ENCODE measurements around the gene LEP.

Gene LEP

GRCh38 chr7:128240696-128241386 is at the start of gene LEP:
TSS of gene LEP (plus strand) at chr7:128241278. CDS start at chr7:128252019, 10,741 bp downstream.
- Mint-ChIP-seq H3K9me3 (ENCODE audit: low read depth) (peaks cover 6% of the 10 kb centered on the region), H3K27me3 (peaks cover 15% of the 10 kb centered on the region), H3K27ac (no peak within 1 kb of the TSS), H3K4me1 (ENCODE audit: low read depth) (peaks cover 14% of the 10 kb centered on the region), H3K4me3 (no peak within 1 kb of the TSS), H3K36me3 (peaks cover 4% of the 10 kb centered on the region)

GRCh38 chr7:128192497-128193142 is 48.5 kb upstream of the LEP start:
- Mint-ChIP-seq H3K4me3 (no peak overlapping the region), H3K27ac (no peak overlapping the region), H3K36me3 (no peaks in the 10 kb centered on the region), H3K9me3 (ENCODE audit: low read depth) (peaks cover 21% of the 10 kb centered on the region), H3K27me3 (peaks cover 14% of the 10 kb centered on the region), H3K4me1 (ENCODE audit: low read depth) (no peaks in the 10 kb centered on the region)

GRCh38 chr7:128194533-128195282 is 46.4 kb upstream of the LEP start:
- H3K4me1 Mint-ChIP-seq (ENCODE audit: low read depth) = no peaks in the 10 kb centered on the region
- H3K4me3 Mint-ChIP-seq = no peak overlapping the region
- no peaks in the 10 kb centered on the region for H3K36me3 Mint-ChIP-seq
- peaks cover 13% of the 10 kb centered on the region for H3K27me3 Mint-ChIP-seq
- H3K27ac Mint-ChIP-seq = no peak overlapping the region
- peaks cover 21% of the 10 kb centered on the region for H3K9me3 Mint-ChIP-seq (ENCODE audit: low read depth)

GRCh38 chr7:128197589-128197988 is 43.5 kb upstream of the LEP start:
- peaks cover 21% of the 10 kb centered on the region for H3K9me3 Mint-ChIP-seq (ENCODE audit: low read depth)
- H3K36me3 Mint-ChIP-seq = peaks cover 2% of the 10 kb centered on the region
- peaks cover 15% of the 10 kb centered on the region for H3K27me3 Mint-ChIP-seq
- H3K4me1 Mint-ChIP-seq (ENCODE audit: low read depth) = peaks cover 16% of the 10 kb centered on the region
- no peak overlapping the region for H3K4me3 Mint-ChIP-seq
- H3K27ac Mint-ChIP-seq = no peak overlapping the region

DNA sequence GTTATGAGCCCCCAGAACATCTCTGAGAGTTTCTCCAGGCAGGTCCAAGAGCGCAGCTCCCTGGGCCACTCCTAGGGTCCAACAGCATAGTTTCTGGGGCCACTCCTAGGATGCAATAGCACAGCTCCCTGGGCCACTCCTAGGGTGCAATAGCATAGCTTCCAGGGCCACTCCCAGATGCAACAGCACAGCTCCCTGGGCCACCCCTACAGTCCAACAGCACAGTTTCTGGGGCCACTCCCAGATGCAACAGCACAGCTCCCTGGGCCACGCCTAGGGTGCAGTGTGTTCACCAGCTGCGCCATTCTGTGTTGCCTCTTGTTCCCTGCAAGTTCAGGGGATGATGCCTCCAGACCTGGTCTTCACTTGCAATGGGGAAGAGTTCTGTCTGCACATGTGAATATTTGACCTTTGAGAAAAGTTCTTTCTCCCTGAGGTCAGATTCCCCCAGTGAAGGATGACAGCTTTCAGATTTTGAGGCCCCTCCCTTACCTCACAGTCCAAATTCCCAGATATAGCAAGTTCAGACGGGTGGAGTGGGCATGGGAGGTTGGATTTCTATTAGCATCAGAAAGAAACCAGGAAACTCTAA is 43.0 kb upstream of the LEP start:
- Mint-ChIP-seq H3K9me3 (ENCODE audit: low read depth) (peaks cover 21% of the 10 kb centered on the region), H3K27me3 (peaks cover 19% of the 10 kb centered on the region), H3K27ac (no peak overlapping the region), H3K4me3 (no peak overlapping the region), H3K4me1 (ENCODE audit: low read depth) (peaks cover 16% of the 10 kb centered on the region), H3K36me3 (peaks cover 2% of the 10 kb centered on the region)

GRCh38 chr7:128200376-128200775 is 40.7 kb upstream of the LEP start:
- Mint-ChIP-seq H3K36me3 (peaks cover 2% of the 10 kb centered on the region), H3K9me3 (ENCODE audit: low read depth) (peaks cover 7% of the 10 kb centered on the region), H3K27ac (no peak overlapping the region), H3K4me3 (peak overlapping the region; percentile 80), H3K27me3 (peaks cover 22% of the 10 kb centered on the region), H3K4me1 (ENCODE audit: low read depth) (peaks cover 16% of the 10 kb centered on the region)

DNA sequence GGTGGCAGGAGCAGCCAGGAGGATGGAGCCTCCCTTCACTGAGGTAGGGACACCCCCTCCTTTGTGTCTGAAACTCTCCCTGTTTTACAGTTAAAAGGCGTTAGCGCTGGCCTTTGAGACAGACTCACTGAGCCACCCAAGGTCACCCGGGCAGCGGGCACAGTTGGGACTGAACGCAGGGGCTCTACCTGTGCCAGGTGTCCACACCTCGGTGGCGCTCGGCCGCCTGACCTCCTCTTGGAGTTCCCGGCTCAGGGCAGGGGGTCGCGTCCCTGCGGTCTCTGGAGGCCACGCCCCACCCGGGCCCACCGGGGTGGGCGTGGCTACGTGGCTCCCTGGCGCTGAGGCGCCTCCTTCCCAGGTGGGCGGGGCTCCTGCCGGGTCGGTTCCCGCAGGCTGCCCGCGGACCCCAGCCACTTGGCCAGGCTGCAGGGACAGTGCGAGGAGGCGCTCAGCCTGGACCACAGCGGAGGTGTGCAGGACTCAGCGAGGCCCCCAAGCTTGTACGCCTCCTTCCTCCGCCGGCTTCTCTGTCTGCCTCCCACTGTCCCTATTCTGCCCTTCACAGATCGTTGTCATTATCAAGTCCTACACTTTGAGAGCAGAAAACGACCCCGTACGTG is 39.9 kb upstream of the LEP start:
- peaks cover 16% of the 10 kb centered on the region for H3K4me1 Mint-ChIP-seq (ENCODE audit: low read depth)
- H3K27me3 Mint-ChIP-seq = peaks cover 22% of the 10 kb centered on the region
- H3K4me3 Mint-ChIP-seq = peak overlapping the region; percentile 87
- no peak overlapping the region for H3K27ac Mint-ChIP-seq
- peaks cover 3% of the 10 kb centered on the region for H3K9me3 Mint-ChIP-seq (ENCODE audit: low read depth)
- H3K36me3 Mint-ChIP-seq = peaks cover 2% of the 10 kb centered on the region

GRCh38 chr7:128201690-128202085 is 39.4 kb upstream of the LEP start:
- Mint-ChIP-seq H3K4me1 (ENCODE audit: low read depth) (peaks cover 16% of the 10 kb centered on the region), H3K9me3 (ENCODE audit: low read depth) (no peaks in the 10 kb centered on the region), H3K27ac (no peak overlapping the region), H3K36me3 (peaks cover 2% of the 10 kb centered on the region), H3K27me3 (peaks cover 22% of the 10 kb centered on the region), H3K4me3 (peak overlapping the region; percentile 87)

GRCh38 chr7:128202287-128202957 is 38.7 kb upstream of the LEP start:
- Mint-ChIP-seq H3K9me3 (ENCODE audit: low read depth) (no peaks in the 10 kb centered on the region), H3K27ac (no peak overlapping the region), H3K36me3 (peaks cover 2% of the 10 kb centered on the region), H3K4me1 (ENCODE audit: low read depth) (peaks cover 16% of the 10 kb centered on the region), H3K27me3 (peaks cover 22% of the 10 kb centered on the region), H3K4me3 (peak overlapping the region; percentile 87)

DNA sequence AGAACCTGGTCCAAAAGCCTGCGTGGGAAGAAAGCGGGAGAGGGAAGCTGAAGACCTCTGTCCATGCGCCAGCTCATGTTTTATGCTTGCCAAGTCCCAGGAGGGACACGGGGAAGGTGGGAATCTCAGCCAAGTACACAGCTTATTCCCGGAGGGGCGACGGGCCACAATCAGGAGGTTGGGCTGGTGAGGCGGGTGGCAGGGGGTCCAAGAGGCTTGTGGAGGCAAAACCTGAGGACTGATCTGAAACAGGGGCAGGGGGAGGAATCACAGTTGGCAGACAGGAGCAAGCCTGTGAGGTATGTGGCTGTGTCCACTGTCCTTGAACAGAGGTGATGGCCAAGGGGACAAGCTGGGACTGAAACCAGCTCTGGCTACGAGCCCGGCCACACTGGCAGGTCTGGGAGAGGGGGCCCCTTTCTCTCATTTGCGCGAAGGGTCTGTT is 38.0 kb upstream of the LEP start:
- H3K36me3 Mint-ChIP-seq = peaks cover 2% of the 10 kb centered on the region
- no peaks in the 10 kb centered on the region for H3K9me3 Mint-ChIP-seq (ENCODE audit: low read depth)
- peaks cover 16% of the 10 kb centered on the region for H3K4me1 Mint-ChIP-seq (ENCODE audit: low read depth)
- H3K4me3 Mint-ChIP-seq = no peak overlapping the region
- peaks cover 22% of the 10 kb centered on the region for H3K27me3 Mint-ChIP-seq
- H3K27ac Mint-ChIP-seq = no peak overlapping the region

- no peak overlapping the region for H3K4me3 Mint-ChIP-seq
- H3K9me3 Mint-ChIP-seq (ENCODE audit: low read depth) = no peaks in the 10 kb centered on the region
- H3K36me3 Mint-ChIP-seq = peaks cover 2% of the 10 kb centered on the region
- H3K27me3 Mint-ChIP-seq = peaks cover 22% of the 10 kb centered on the region
- peaks cover 16% of the 10 kb centered on the region for H3K4me1 Mint-ChIP-seq (ENCODE audit: low read depth)
- no peak overlapping the region for H3K27ac Mint-ChIP-seq
Measured at GRCh38 chr7:128203710-128204214, 37.3 kb upstream of the LEP start.

- Mint-ChIP-seq H3K27me3 (peaks cover 22% of the 10 kb centered on the region), H3K9me3 (ENCODE audit: low read depth) (no peaks in the 10 kb centered on the region), H3K27ac (no peak overlapping the region), H3K4me1 (ENCODE audit: low read depth) (peaks cover 16% of the 10 kb centered on the region), H3K4me3 (no peak overlapping the region), H3K36me3 (peaks cover 2% of the 10 kb centered on the region)
Measured at GRCh38 chr7:128204455-128204854, 36.6 kb upstream of the LEP start.

- Mint-ChIP-seq H3K27ac (no peak overlapping the region), H3K4me1 (ENCODE audit: low read depth) (peaks cover 18% of the 10 kb centered on the region), H3K27me3 (peaks cover 23% of the 10 kb centered on the region), H3K4me3 (no peak overlapping the region), H3K9me3 (ENCODE audit: low read depth) (no peaks in the 10 kb centered on the region), H3K36me3 (peaks cover 1% of the 10 kb centered on the region)
Measured at GRCh38 chr7:128205068-128205467, 36.0 kb upstream of the LEP start.
